Trophoblast cell (in vitro differentiated cells and primary cell): Measurements from ENCODE around the gene MAPK4.

Experiments used
- DNase-seq, 2 donors: peaks; one replicate each; pipeline ENCODE4 v3.0.0-alpha.2; 2016
- H2AFZ ChIP-seq: 2 replicates; pipeline ENCODE4 v1.6.1; 2013; ENCODE audit warnings: low read length, moderate library complexity, mild to moderate bottlenecking; ENCODE audit not compliant: insufficient read depth, poor library complexity
- H2AK5ac ChIP-seq: 2 replicates; pipeline ENCODE4 v1.6.1; 2013; ENCODE audit warnings: mild to moderate bottlenecking, low read length
- H2BK120ac ChIP-seq: 2 replicates; pipeline ENCODE4 v1.6.1; 2013; ENCODE audit warnings: low read length, mild to moderate bottlenecking, moderate library complexity; ENCODE audit not compliant: insufficient read depth, poor library complexity
- H2BK12ac ChIP-seq: 2 replicates; pipeline ENCODE4 v1.6.1; 2013; ENCODE audit warnings: mild to moderate bottlenecking, low read length, moderate library complexity
- H2BK5ac ChIP-seq: 2 replicates; pipeline ENCODE4 v1.6.1; 2013; ENCODE audit warnings: low read length, low read depth, moderate library complexity, mild to moderate bottlenecking; ENCODE audit not compliant: poor library complexity
- H3K14ac ChIP-seq: 2 replicates; pipeline ENCODE4 v1.6.1; 2013; ENCODE audit warnings: mild to moderate bottlenecking, low read length
- H3K18ac ChIP-seq: 2 replicates; pipeline ENCODE4 v1.6.1; 2013; ENCODE audit warnings: mild to moderate bottlenecking, low read length
- H3K23ac ChIP-seq: 2 replicates; pipeline ENCODE4 v1.6.1; 2013; ENCODE audit warnings: low read length
- H3K27ac ChIP-seq: 2 replicates; pipeline ENCODE4 v1.5.1; 2013; ENCODE audit warnings: low read depth, mild to moderate bottlenecking, inconsistent platforms, low read length, moderate library complexity
- H3K27me3 ChIP-seq: 2 replicates; pipeline ENCODE4 v1.6.1; 2013; ENCODE audit warnings: inconsistent platforms, mild to moderate bottlenecking, low read length, moderate library complexity; ENCODE audit not compliant: insufficient read depth
- H3K36me3 ChIP-seq, 2 experiments: 1 replicate in 1 of 2; 2 replicates in 1 of 2; pipeline ENCODE4 v1.6.1; 2013; ENCODE audit warnings: low read length in 2 of 2, mild to moderate bottlenecking in 2 of 2, moderate library complexity in 1 of 2; ENCODE audit not compliant: insufficient read depth in 2 of 2, control insufficient read depth in 1 of 2
- H3K4ac ChIP-seq: 2 replicates; pipeline ENCODE4 v1.6.1; 2013; ENCODE audit warnings: low read depth, mild to moderate bottlenecking, low read length, moderate library complexity
- H3K4me1 ChIP-seq, 2 experiments: 1 replicate in 1 of 2; 2 replicates in 1 of 2; pipeline ENCODE4 v1.6.1; 2013; ENCODE audit warnings: low read length in 2 of 2, mild to moderate bottlenecking in 2 of 2, moderate library complexity in 1 of 2; ENCODE audit not compliant: insufficient read depth in 2 of 2, control insufficient read depth in 1 of 2
- H3K4me2 ChIP-seq: 2 replicates; pipeline ENCODE4 v1.6.1; 2013; ENCODE audit warnings: inconsistent platforms, mild to moderate bottlenecking, low read length, moderate library complexity
- H3K4me3 ChIP-seq: 2 replicates; pipeline ENCODE4 v1.5.1; 2013; ENCODE audit warnings: mild to moderate bottlenecking, low read depth, low read length, inconsistent platforms
- H3K79me1 ChIP-seq: one replicate; pipeline ENCODE4 v1.6.1; 2013; ENCODE audit warnings: low read length
- H3K79me2 ChIP-seq: 2 replicates; pipeline ENCODE4 v1.6.1; 2013; ENCODE audit warnings: low read length, mild to moderate bottlenecking; ENCODE audit not compliant: control insufficient read depth, insufficient read depth, poor library complexity
- H3K9ac ChIP-seq: 2 replicates; pipeline ENCODE4 v1.6.1; 2013; ENCODE audit warnings: mild to moderate bottlenecking, low read length
- H3K9me3 ChIP-seq: 2 replicates; pipeline ENCODE4 v1.6.1; 2013; ENCODE audit warnings: low read depth, mild to moderate bottlenecking, control low read depth, inconsistent platforms, low read length; ENCODE audit not compliant: insufficient read depth
- H4K12ac ChIP-seq: 2 replicates; pipeline ENCODE4 v1.6.1; 2013; ENCODE audit warnings: low read depth, mild to moderate bottlenecking, low read length, moderate library complexity
- H4K8ac ChIP-seq: 2 replicates; pipeline ENCODE4 v1.6.1; 2013; ENCODE audit warnings: low read depth, mild to moderate bottlenecking, low read length, moderate library complexity
- H4K91ac ChIP-seq: one replicate; pipeline ENCODE4 v1.6.1; 2013; ENCODE audit warnings: low read depth, mild to moderate bottlenecking, low read length, moderate library complexity
- WGBS: extraction: QIAGEN DNeasy Blood & Tissue Kit; methylation state at CpG from one replicate; pipeline ENCODE4 v1.1.7; 2013; ENCODE audit warnings: missing lambda C conversion rate; ENCODE audit not compliant: insufficient read length, insufficient coverage; ENCODE audit errors: extremely low coverage; 5-methylcytosine and 5-hydroxymethylcytosine counted together

The MAPK4 gene

GRCh38 chr18:50581517-50581916, 21.6 kb downstream of the MAPK4 start:
- H3K4ac ChIP-seq: no peak overlapping the region
- no peaks in the 10 kb centered on the region for H3K79me1 ChIP-seq
- no peak overlapping the region for H3K9ac ChIP-seq
- H3K27ac ChIP-seq: no peak overlapping the region
- H4K8ac ChIP-seq: no peak overlapping the region
- no peaks in the 10 kb centered on the region for H3K27me3 ChIP-seq
- DNase-seq: no peak
- H2BK120ac ChIP-seq: no peak overlapping the region
- H3K4me2 ChIP-seq: no peak overlapping the region
- H3K18ac ChIP-seq: no peak overlapping the region
- H4K12ac ChIP-seq: no peak overlapping the region
- no peak overlapping the region for H4K91ac ChIP-seq
- peaks cover 1% of the 10 kb centered on the region for H3K9me3 ChIP-seq
- no peak overlapping the region for H2AFZ ChIP-seq
- H3K79me2 ChIP-seq: no peaks in the 10 kb centered on the region
- H3K4me1 ChIP-seq: peaks cover 3 to 5% of the 10 kb centered on the region in 2 experiments
- H2AK5ac ChIP-seq: no peak overlapping the region
- WGBS: no CpG with 5 or more reads among the region's 1 CpG
- H3K4me3 ChIP-seq: no peak overlapping the region
- no peak overlapping the region for H2BK5ac ChIP-seq
- no peak overlapping the region for H2BK12ac ChIP-seq
- no peak overlapping the region for H3K23ac ChIP-seq
- no peak overlapping the region for H3K14ac ChIP-seq
- no peaks in the 10 kb centered on the region for H3K36me3 ChIP-seq

GRCh38 chr18:50582500-50582899, 22.6 kb downstream of the MAPK4 start:
- no peak overlapping the region for H4K91ac ChIP-seq
- H3K14ac ChIP-seq: no peak overlapping the region
- no peak overlapping the region for H2BK120ac ChIP-seq
- no peak overlapping the region for H3K27ac ChIP-seq
- H3K18ac ChIP-seq: no peak overlapping the region
- no peaks in the 10 kb centered on the region for H3K79me1 ChIP-seq
- peak in 1 of 2 donors; percentile 18 for DNase-seq
- no CpG with 5 or more reads among the region's 4 CpGs for WGBS
- no peak overlapping the region for H2BK12ac ChIP-seq
- H3K4me2 ChIP-seq: no peak overlapping the region
- peaks cover 3 to 5% of the 10 kb centered on the region in 2 experiments for H3K4me1 ChIP-seq
- H2BK5ac ChIP-seq: no peak overlapping the region
- no peak overlapping the region for H3K9ac ChIP-seq
- no peaks in the 10 kb centered on the region for H3K79me2 ChIP-seq
- no peaks in the 10 kb centered on the region for H3K36me3 ChIP-seq
- H4K12ac ChIP-seq: no peak overlapping the region
- no peak overlapping the region for H3K4ac ChIP-seq
- H2AK5ac ChIP-seq: no peak overlapping the region
- H3K27me3 ChIP-seq: no peaks in the 10 kb centered on the region
- no peak overlapping the region for H2AFZ ChIP-seq
- no peak overlapping the region for H4K8ac ChIP-seq
- H3K23ac ChIP-seq: no peak overlapping the region
- H3K9me3 ChIP-seq: peaks cover 1% of the 10 kb centered on the region
- H3K4me3 ChIP-seq: no peak overlapping the region

GRCh38 chr18:50586710-50587109, 26.8 kb downstream of the MAPK4 start:
- H4K91ac ChIP-seq: no peak overlapping the region
- no peak overlapping the region for H2BK12ac ChIP-seq
- no peak overlapping the region for H4K8ac ChIP-seq
- no peak overlapping the region for H2BK5ac ChIP-seq
- no peak overlapping the region for H3K18ac ChIP-seq
- H3K14ac ChIP-seq: no peak overlapping the region
- H3K4me1 ChIP-seq: no peaks in the 10 kb centered on the region
- no peak overlapping the region for H2AK5ac ChIP-seq
- H3K9me3 ChIP-seq: no peaks in the 10 kb centered on the region
- H3K79me2 ChIP-seq: no peaks in the 10 kb centered on the region
- no peak for DNase-seq
- no peak overlapping the region for H2AFZ ChIP-seq
- no peak overlapping the region for H3K4me2 ChIP-seq
- no peak overlapping the region for H4K12ac ChIP-seq
- no peak overlapping the region for H3K4me3 ChIP-seq
- H3K23ac ChIP-seq: no peak overlapping the region
- no peaks in the 10 kb centered on the region for H3K79me1 ChIP-seq
- H3K27me3 ChIP-seq: no peaks in the 10 kb centered on the region
- H3K9ac ChIP-seq: no peak overlapping the region
- H2BK120ac ChIP-seq: no peak overlapping the region
- no peak overlapping the region for H3K27ac ChIP-seq
- H3K4ac ChIP-seq: no peak overlapping the region
- H3K36me3 ChIP-seq: no peaks in the 10 kb centered on the region

- Histone ChIP-seq H3K27me3 (no peaks in the 10 kb centered on the region), H2BK5ac (no peak overlapping the region), H3K9me3 (no peaks in the 10 kb centered on the region), H3K23ac (no peak overlapping the region), H3K4me3 (no peak overlapping the region), H3K79me1 (no peaks in the 10 kb centered on the region), H4K8ac (no peak overlapping the region), H3K27ac (no peak overlapping the region), H2AK5ac (no peak overlapping the region), H3K79me2 (no peaks in the 10 kb centered on the region), H4K91ac (no peak overlapping the region), H2AFZ (no peak overlapping the region), H3K4me1 (no peaks in the 10 kb centered on the region), H3K18ac (no peak overlapping the region), H3K4ac (no peak overlapping the region), H2BK120ac (no peak overlapping the region), H3K9ac (no peak overlapping the region), H3K14ac (no peak overlapping the region), H3K4me2 (no peak overlapping the region), H2BK12ac (no peak overlapping the region), H3K36me3 (no peaks in the 10 kb centered on the region), H4K12ac (no peak overlapping the region)
- WGBS: no CpG with 5 or more reads among the region's 3 CpGs
- DNase-seq: no peak
Observed at GRCh38 chr18:50590593-50590992, 30.7 kb downstream of the MAPK4 start.
